Mesothelial cell of epicardium (in vitro differentiated cells): ENCODE measurements around the gene TM9SF3. TPM values are rescaled to one million over a fixed set of nuclear protein-coding genes. Genes with fewer than 3 reads are reported as not detected.
"Not testable (repeated sequence)": the region's sequence is repeated elsewhere in the genome, so short reads cannot be mapped to it uniquely, and the experiment has no call there.

Source experiments
- DNase-seq, 2 experiments: peaks; one replicate each; pipeline ENCODE4 v3.0.0; 2021; ENCODE audit warnings: low spot score in 2 of 2; ENCODE audit not compliant: unreplicated experiment in 2 of 2
- H3K27ac Mint-ChIP-seq: 2 replicates; pipeline ENCODE4 v1.8.0; 2021; ENCODE audit warnings: mixed read lengths
- H3K27me3 Mint-ChIP-seq: 2 replicates; pipeline ENCODE4 v1.8.0; 2021; ENCODE audit warnings: low read depth, mixed read lengths
- H3K36me3 Mint-ChIP-seq: 2 replicates; pipeline ENCODE4 v1.8.0; 2021; ENCODE audit warnings: mixed read lengths
- H3K4me1 Mint-ChIP-seq: 2 replicates; pipeline ENCODE4 v1.8.0; 2021; ENCODE audit warnings: mixed read lengths
- H3K4me3 Mint-ChIP-seq: 2 replicates; pipeline ENCODE4 v1.8.0; 2021; ENCODE audit warnings: mild to moderate bottlenecking, moderate library complexity, mixed read lengths
- H3K9me3 Mint-ChIP-seq: 2 replicates; pipeline ENCODE4 v1.8.0; 2021; ENCODE audit warnings: mixed read lengths
- CTCF ChIP-seq: fragments of 200-600 bp; sonication (generic); IDR thresholded peaks from one replicate; pipeline ENCODE4 v1.5.0; 2021; ENCODE audit warnings: antibody characterized with exemption; ENCODE audit not compliant: unreplicated experiment
- total RNA-seq: library from RNA; stranded (reverse); gene quantifications from 3 replicates; pipeline ENCODE4 v1.2.1, GENCODE V29; 2021

Gene TM9SF3
- total RNA-seq, 1 donor from 2014 or later, result 144 TPM

GRCh38 chr10:96560966-96561887, 25.6 kb downstream of the TM9SF3 start:
- H3K27ac Mint-ChIP-seq, result no peak overlapping the region

GRCh38 chr10:96560489-96560888, 26.3 kb downstream of the TM9SF3 start:
- no peaks in the 10 kb centered on the region for H3K4me1 Mint-ChIP-seq
- no peak for TF ChIP-seq CTCF
- no peak overlapping the region for H3K27ac Mint-ChIP-seq
- no peak for DNase-seq
- H3K4me3 Mint-ChIP-seq, result no peak overlapping the region
- peaks cover 20% of the 10 kb centered on the region for H3K36me3 Mint-ChIP-seq
- no peaks in the 10 kb centered on the region for H3K27me3 Mint-ChIP-seq
- H3K9me3 Mint-ChIP-seq, result peaks cover 5% of the 10 kb centered on the region

More at GRCh38 chr10:96560966-96561887, 25.6 kb downstream of the TM9SF3 start:
- Mint-ChIP-seq H3K27me3 (no peaks in the 10 kb centered on the region), H3K4me1 (peaks cover 3% of the 10 kb centered on the region), H3K4me3 (no peak overlapping the region), H3K9me3 (peaks cover 5% of the 10 kb centered on the region), H3K36me3 (peaks cover 20% of the 10 kb centered on the region)
- no peak for DNase-seq
- TF ChIP-seq CTCF, result no peak

GRCh38 chr10:96556003-96556402, 30.8 kb downstream of the TM9SF3 start:
- no peak for DNase-seq

GRCh38 chr10:96555330-96555729, 31.5 kb downstream of the TM9SF3 start:
- H3K27ac Mint-ChIP-seq, result no peak overlapping the region
- no peak for TF ChIP-seq CTCF
- no peak overlapping the region for H3K4me3 Mint-ChIP-seq
- H3K9me3 Mint-ChIP-seq, result no peaks in the 10 kb centered on the region
- no peaks in the 10 kb centered on the region for H3K4me1 Mint-ChIP-seq
- H3K27me3 Mint-ChIP-seq, result no peaks in the 10 kb centered on the region
- DNase-seq, result no peak
- peaks cover 15% of the 10 kb centered on the region for H3K36me3 Mint-ChIP-seq

More at GRCh38 chr10:96556003-96556402, 30.8 kb downstream of the TM9SF3 start:
- no peaks in the 10 kb centered on the region for H3K4me1 Mint-ChIP-seq
- no peak overlapping the region for H3K4me3 Mint-ChIP-seq
- H3K27ac Mint-ChIP-seq, result no peak overlapping the region
- H3K9me3 Mint-ChIP-seq, result no peaks in the 10 kb centered on the region
- no peaks in the 10 kb centered on the region for H3K27me3 Mint-ChIP-seq
- peaks cover 18% of the 10 kb centered on the region for H3K36me3 Mint-ChIP-seq
- TF ChIP-seq CTCF, result no peak

- no peaks in the 10 kb centered on the region for H3K9me3 Mint-ChIP-seq
- H3K27ac Mint-ChIP-seq, result no peak overlapping the region
- TF ChIP-seq CTCF, result no peak
- no peaks in the 10 kb centered on the region for H3K27me3 Mint-ChIP-seq
- H3K4me3 Mint-ChIP-seq, result no peak overlapping the region
- no peaks in the 10 kb centered on the region for H3K4me1 Mint-ChIP-seq
- DNase-seq, result no peak
- H3K36me3 Mint-ChIP-seq, result peaks cover 31% of the 10 kb centered on the region
Measured at GRCh38 chr10:96548589-96548988, 38.2 kb downstream of the TM9SF3 start.

- peaks cover 34% of the 10 kb centered on the region for H3K36me3 Mint-ChIP-seq
- DNase-seq, H3K27ac Mint-ChIP-seq, H3K4me3 Mint-ChIP-seq, H3K9me3 Mint-ChIP-seq, H3K4me1 Mint-ChIP-seq, H3K27me3 Mint-ChIP-seq: not testable (repeated sequence)
Measured at GRCh38 chr10:96545558-96545957, 41.3 kb downstream of the TM9SF3 start.
